H9 (cell line): ENCODE measurements around the gene ARVCF. TPM values are rescaled to one million over a fixed set of nuclear protein-coding genes. Genes with fewer than 3 reads are reported as not detected.

Experiments
- DNase-seq: peaks from one replicate; pipeline ENCODE4 v3.0.0-alpha.2; 2017
- H2AFZ ChIP-seq: one replicate; pipeline ENCODE4 v1.6.1; 2013; ENCODE audit warnings: mild to moderate bottlenecking, low read length, control low read depth, moderate library complexity
- H2AK5ac ChIP-seq: 2 replicates; pipeline ENCODE4 v1.6.1; 2013; ENCODE audit warnings: low read length, control low read depth, mixed read lengths; ENCODE audit not compliant: insufficient read length
- H2BK120ac ChIP-seq: one replicate; pipeline ENCODE4 v1.6.1; 2013; ENCODE audit warnings: low read depth, mild to moderate bottlenecking, low read length, control low read depth, inconsistent platforms; ENCODE audit not compliant: poor library complexity, severe bottlenecking
- H2BK12ac ChIP-seq: 2 replicates; pipeline ENCODE4 v1.6.1; 2013; ENCODE audit warnings: low read length, control low read depth, mixed read lengths, low read depth; ENCODE audit not compliant: insufficient read length
- H2BK15ac ChIP-seq: 2 replicates; pipeline ENCODE4 v1.6.1; 2013; ENCODE audit warnings: low read depth, low read length, control low read depth
- H2BK20ac ChIP-seq: one replicate; pipeline ENCODE4 v1.6.1; 2013; ENCODE audit warnings: low read depth, mild to moderate bottlenecking, low read length, control low read depth, inconsistent platforms; ENCODE audit not compliant: poor library complexity, severe bottlenecking
- H2BK5ac ChIP-seq: 2 replicates; pipeline ENCODE4 v1.6.1; 2013; ENCODE audit warnings: low read length, control low read depth, mixed read lengths; ENCODE audit not compliant: insufficient read length
- H3K14ac ChIP-seq: 2 replicates; pipeline ENCODE4 v1.6.1; 2013; ENCODE audit warnings: low read length, control low read depth; ENCODE audit not compliant: insufficient read depth
- H3K18ac ChIP-seq: 2 replicates; pipeline ENCODE4 v1.6.1; 2013; ENCODE audit warnings: low read depth, mild to moderate bottlenecking, mixed read lengths, low read length, control low read depth; ENCODE audit not compliant: insufficient read length
- H3K23ac ChIP-seq: 2 replicates; pipeline ENCODE4 v1.6.1; 2013; ENCODE audit warnings: low read length, control low read depth, mixed read lengths, low read depth; ENCODE audit not compliant: insufficient read length
- H3K23me2 ChIP-seq: 2 replicates; pipeline ENCODE4 v1.6.1; 2013; ENCODE audit warnings: low read depth, mild to moderate bottlenecking, mixed read lengths, low read length, control low read depth; ENCODE audit not compliant: insufficient read length, poor library complexity, severe bottlenecking
- H3K27ac ChIP-seq: 2 replicates; pipeline ENCODE4 v1.5.1; 2013; ENCODE audit warnings: low read length, control low read depth, mixed read lengths, low read depth; ENCODE audit not compliant: insufficient read length
- H3K27me3 ChIP-seq: 2 replicates; pipeline ENCODE4 v1.6.1; 2013; ENCODE audit warnings: low read length, control low read depth, inconsistent platforms; ENCODE audit not compliant: insufficient read depth
- H3K4ac ChIP-seq: 2 replicates; pipeline ENCODE4 v1.6.1; 2013; ENCODE audit warnings: low read depth, mild to moderate bottlenecking, control low read depth, inconsistent platforms, low read length, moderate library complexity
- H3K4me1 ChIP-seq: 2 replicates; pipeline ENCODE4 v1.6.1; 2013; ENCODE audit warnings: low read length, control low read depth, inconsistent platforms; ENCODE audit not compliant: insufficient read depth
- H3K4me2 ChIP-seq: 2 replicates; pipeline ENCODE4 v1.6.1; 2013; ENCODE audit warnings: low read length, control low read depth, mixed read lengths; ENCODE audit not compliant: insufficient read length, insufficient read depth
- H3K56ac ChIP-seq: 2 replicates; pipeline ENCODE4 v1.6.1; 2013; ENCODE audit warnings: low read depth, mild to moderate bottlenecking, mixed read lengths, low read length, control low read depth; ENCODE audit not compliant: insufficient read length
- H3K79me1 ChIP-seq: 2 replicates; pipeline ENCODE4 v1.6.1; 2013; ENCODE audit warnings: low read depth, mild to moderate bottlenecking, moderate library complexity, low read length, control low read depth, inconsistent platforms; ENCODE audit not compliant: insufficient read depth, poor library complexity, severe bottlenecking
- H3K79me2 ChIP-seq: 2 replicates; pipeline ENCODE4 v1.6.1; 2013; ENCODE audit warnings: low read length, control low read depth, inconsistent platforms; ENCODE audit not compliant: insufficient read depth
- H3K9ac ChIP-seq: 2 replicates; pipeline ENCODE4 v1.6.1; 2013; ENCODE audit warnings: low read length, control low read depth, mixed read lengths; ENCODE audit not compliant: insufficient read length; ENCODE audit errors: extremely low read depth
- H3K9me3 ChIP-seq: one replicate; pipeline ENCODE4 v1.6.1; 2013; ENCODE audit warnings: low read depth, low read length, inconsistent platforms; ENCODE audit not compliant: control insufficient read depth
- H3T11ph ChIP-seq: one replicate; pipeline ENCODE4 v1.6.1; 2013; ENCODE audit warnings: mild to moderate bottlenecking, low read length, control low read depth, inconsistent platforms
- H4K20me1 ChIP-seq: one replicate; pipeline ENCODE4 v1.6.1; 2013; ENCODE audit not compliant: control insufficient read depth, insufficient read length, insufficient read depth
- H4K5ac ChIP-seq: 2 replicates; pipeline ENCODE4 v1.6.1; 2013; ENCODE audit warnings: low read depth, mild to moderate bottlenecking, mixed read lengths, low read length, control low read depth; ENCODE audit not compliant: insufficient read length
- H4K8ac ChIP-seq: replicated peaks from 2 replicates; pipeline ENCODE4 v1.6.1; 2013; ENCODE audit warnings: low read length, control low read depth, mixed read lengths, low read depth; ENCODE audit not compliant: insufficient read length
- H4K91ac ChIP-seq: 2 replicates; pipeline ENCODE4 v1.6.1; 2013; ENCODE audit warnings: low read depth, mild to moderate bottlenecking, moderate library complexity, mixed read lengths, low read length, control low read depth; ENCODE audit not compliant: insufficient read length
- H3K27ac Mint-ChIP-seq, 3 experiments: 2 replicates in 2 of 3; 3 replicates in 1 of 3; pipeline ENCODE4 v1.8.0; 2020 to 2021; ENCODE audit warnings: mixed read lengths in 3 of 3, mild to moderate bottlenecking in 1 of 3, moderate library complexity in 1 of 3
- H3K27me3 Mint-ChIP-seq: 2 replicates; pipeline ENCODE4 v1.8.0; 2021; ENCODE audit warnings: low read depth, mild to moderate bottlenecking, moderate library complexity, mixed read lengths
- H3K36me3 Mint-ChIP-seq, 3 experiments: 2 replicates in 2 of 3; 3 replicates in 1 of 3; pipeline ENCODE4 v1.8.0; 2020 to 2021; ENCODE audit warnings: low read depth in 3 of 3, mixed read lengths in 3 of 3; ENCODE audit not compliant: insufficient read depth in 1 of 3
- H3K4me1 Mint-ChIP-seq, 2 experiments: 2 replicates each; pipeline ENCODE4 v1.8.0; 2020; ENCODE audit warnings: mixed read lengths in 2 of 2
- H3K4me3 Mint-ChIP-seq, 2 experiments: 2 replicates in 1 of 2; 3 replicates in 1 of 2; pipeline ENCODE4 v1.8.0; 2020 to 2021; ENCODE audit warnings: mild to moderate bottlenecking in 2 of 2, mixed read lengths in 2 of 2, moderate library complexity in 1 of 2
- H3K9me3 Mint-ChIP-seq, 2 experiments: 2 replicates in 1 of 2; 3 replicates in 1 of 2; pipeline ENCODE4 v1.8.0; 2020; ENCODE audit warnings: mild to moderate bottlenecking in 2 of 2, mixed read lengths in 2 of 2, moderate library complexity in 1 of 2
- WGBS: extraction: QIAGEN DNeasy Blood & Tissue Kit; methylation state at CpG from one replicate; pipeline ENCODE4 v1.1.7; 2013; ENCODE audit warnings: missing lambda C conversion rate, low lambda C conversion rate, mixed read lengths; ENCODE audit not compliant: insufficient read length; ENCODE audit errors: extremely low coverage; 5-methylcytosine and 5-hydroxymethylcytosine counted together
- total RNA-seq: library from RNA; stranded (reverse); gene quantifications from 2 replicates; pipeline ENCODE4 v1.2.1, GENCODE V29; 2021
- TF ChIP-seq, protein P1 (sequence below): fragments of 200-600 bp; sonication (generic); conservative IDR thresholded peaks from 3 replicates; pipeline ENCODE4 v1.8.0; 2021; ENCODE audit warnings: antibody characterized with exemption, mild to moderate bottlenecking

Gene ARVCF
- total RNA-seq, 1 experiment from 2014 or later = 40.7 TPM

DNA sequence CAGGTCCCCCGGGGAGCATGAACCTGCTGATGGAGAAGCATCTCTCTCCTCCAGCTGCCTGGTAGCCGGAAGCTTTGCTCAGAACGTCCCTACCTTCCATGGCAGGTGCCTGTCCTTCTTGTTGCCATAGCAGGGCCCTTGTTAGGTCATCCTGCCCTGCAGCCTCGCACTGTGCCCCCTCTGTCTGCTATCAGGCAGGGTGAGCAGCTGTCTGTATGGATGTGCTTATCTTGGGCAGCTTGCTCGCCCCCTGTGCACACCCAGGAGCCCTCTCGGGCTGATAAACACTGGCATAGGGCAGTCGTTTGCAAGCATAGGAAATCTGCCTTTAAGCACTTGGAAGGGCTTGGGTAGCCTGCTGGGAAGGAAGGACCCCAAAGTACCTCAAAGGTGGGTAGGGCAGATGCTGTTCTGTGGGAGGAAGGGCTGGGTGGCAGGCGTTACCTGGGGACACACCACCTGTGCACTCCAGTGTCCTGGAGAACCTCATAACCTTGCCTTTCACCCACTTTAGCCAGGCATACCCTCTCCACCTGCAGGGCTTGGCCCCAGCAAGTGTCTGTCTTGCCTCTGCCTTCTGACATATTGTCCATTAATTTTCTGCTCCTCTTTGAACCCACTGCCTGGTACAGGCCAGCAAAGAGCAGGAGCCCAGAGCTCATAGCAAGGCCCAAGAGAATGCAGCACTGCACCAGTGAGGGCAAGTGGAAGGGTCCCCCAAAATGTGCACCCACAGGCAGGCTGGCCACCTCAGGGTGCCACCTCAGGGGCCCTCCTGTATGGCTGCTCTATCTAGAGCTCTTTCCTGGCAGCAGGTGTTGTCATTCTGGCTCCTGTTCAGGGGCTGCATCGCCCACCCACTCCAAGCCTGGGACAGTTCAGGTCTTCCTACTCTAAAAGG, 83.0 kb downstream of the ARVCF start:
- H3K27ac Mint-ChIP-seq = no peak overlapping the region; a peak in 1 of 7 replicates
- no peaks in the 10 kb centered on the region for H3K4me1 Mint-ChIP-seq
- no peak overlapping the region for H4K8ac ChIP-seq
- no peak overlapping the region for H2BK15ac ChIP-seq
- H4K20me1 ChIP-seq = peaks cover 3% of the 10 kb centered on the region
- no peak overlapping the region for H2BK12ac ChIP-seq
- no peak overlapping the region for H3K23ac ChIP-seq
- no peak overlapping the region for H2AFZ ChIP-seq
- H3K27me3 Mint-ChIP-seq = peaks cover 5% of the 10 kb centered on the region
- no peak overlapping the region for H3K9ac ChIP-seq
- H3T11ph ChIP-seq = no peak overlapping the region
- peaks cover 13 to 27% (median 21%) of the 10 kb centered on the region in 3 experiments for H3K36me3 Mint-ChIP-seq
- DNase-seq = no peak
- no peaks in the 10 kb centered on the region for H3K4me1 ChIP-seq
- H3K27me3 ChIP-seq = no peaks in the 10 kb centered on the region
- TF ChIP-seq, protein P1, sequence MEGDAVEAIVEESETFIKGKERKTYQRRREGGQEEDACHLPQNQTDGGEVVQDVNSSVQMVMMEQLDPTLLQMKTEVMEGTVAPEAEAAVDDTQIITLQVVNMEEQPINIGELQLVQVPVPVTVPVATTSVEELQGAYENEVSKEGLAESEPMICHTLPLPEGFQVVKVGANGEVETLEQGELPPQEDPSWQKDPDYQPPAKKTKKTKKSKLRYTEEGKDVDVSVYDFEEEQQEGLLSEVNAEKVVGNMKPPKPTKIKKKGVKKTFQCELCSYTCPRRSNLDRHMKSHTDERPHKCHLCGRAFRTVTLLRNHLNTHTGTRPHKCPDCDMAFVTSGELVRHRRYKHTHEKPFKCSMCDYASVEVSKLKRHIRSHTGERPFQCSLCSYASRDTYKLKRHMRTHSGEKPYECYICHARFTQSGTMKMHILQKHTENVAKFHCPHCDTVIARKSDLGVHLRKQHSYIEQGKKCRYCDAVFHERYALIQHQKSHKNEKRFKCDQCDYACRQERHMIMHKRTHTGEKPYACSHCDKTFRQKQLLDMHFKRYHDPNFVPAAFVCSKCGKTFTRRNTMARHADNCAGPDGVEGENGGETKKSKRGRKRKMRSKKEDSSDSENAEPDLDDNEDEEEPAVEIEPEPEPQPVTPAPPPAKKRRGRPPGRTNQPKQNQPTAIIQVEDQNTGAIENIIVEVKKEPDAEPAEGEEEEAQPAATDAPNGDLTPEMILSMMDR = no peak
- H4K5ac ChIP-seq = no peak overlapping the region
- H3K4me3 Mint-ChIP-seq = no peak overlapping the region
- no peak overlapping the region for H2BK20ac ChIP-seq
- no peak overlapping the region for H2BK5ac ChIP-seq
- no peak overlapping the region for H2BK120ac ChIP-seq
- H4K91ac ChIP-seq = no peak overlapping the region
- no peak overlapping the region for H3K4me2 ChIP-seq
- no CpG with 5 or more reads among the region's 9 CpGs for WGBS
- H3K79me1 ChIP-seq = no peaks in the 10 kb centered on the region
- H3K4ac ChIP-seq = no peak overlapping the region
- H3K9me3 ChIP-seq = no peaks in the 10 kb centered on the region
- no peaks in the 10 kb centered on the region for H3K79me2 ChIP-seq
- H3K56ac ChIP-seq = no peak overlapping the region
- no peak overlapping the region for H3K18ac ChIP-seq
- H3K27ac ChIP-seq = no peak overlapping the region
- H2AK5ac ChIP-seq = no peak overlapping the region
- H3K9me3 Mint-ChIP-seq = peaks cover 17 to 21% of the 10 kb centered on the region in 2 experiments
- no peak overlapping the region for H3K14ac ChIP-seq
- H3K23me2 ChIP-seq = no peaks in the 10 kb centered on the region
